VCaP (cell line): ENCODE data around the gene ADORA1.

Experiments
- H3K27ac ChIP-seq: fragments of 450-650 bp; 2 replicates; pipeline ENCODE4 v1.5.1; 2017
- CTCF ChIP-seq: fragments of 450-650 bp; conservative IDR thresholded peaks from 2 replicates; pipeline ENCODE4 v1.5.1; 2017; ENCODE audit warnings: mild to moderate bottlenecking, moderate library complexity

ADORA1 gene

GRCh38 chr1:203097001-203097400, 30.5 kb upstream of the ADORA1 start:
- H3K27ac ChIP-seq: no peak overlapping the region
- TF ChIP-seq CTCF: no peak

- no peak overlapping the region for H3K27ac ChIP-seq
- TF ChIP-seq CTCF: no peak
These were observed 29.1 kb upstream of the ADORA1 start for GRCh38 chr1:203098445-203098844.

GRCh38 chr1:203098914-203099520, 28.5 kb upstream of the ADORA1 start:
- H3K27ac ChIP-seq: no peak overlapping the region
- TF ChIP-seq CTCF: no peak

GRCh38 chr1:203099805-203100515, 27.6 kb upstream of the ADORA1 start:
- H3K27ac ChIP-seq: no peak overlapping the region
- TF ChIP-seq CTCF: no peak

GRCh38 chr1:203100516-203100869, 27.0 kb upstream of the ADORA1 start:
- TF ChIP-seq CTCF: no peak
- no peak overlapping the region for H3K27ac ChIP-seq

GRCh38 chr1:203101813-203102634, 25.5 kb upstream of the ADORA1 start:
- no peak for TF ChIP-seq CTCF
- H3K27ac ChIP-seq: no peak overlapping the region

GRCh38 chr1:203103216-203103615, 24.3 kb upstream of the ADORA1 start:
- no peak overlapping the region for H3K27ac ChIP-seq
- TF ChIP-seq CTCF: no peak
